Measurements from ENCODE around the gene COX6B2. TPM values are rescaled to one million over a fixed set of nuclear protein-coding genes. Genes with fewer than 3 reads are reported as not detected.

COX6B2 gene
- total RNA-seq, 1 experiment from 2014 or later = 0.80 TPM

GRCh38 chr19:55373306-55373992, 18.9 kb upstream of the COX6B2 start:
- H3K27ac ChIP-seq (ENCODE audit: low read length) = peak overlapping the region; percentile 6; the same call in 1 of the 2 replicates
- peak; percentile 1; the same call in 1 of the 2 replicates for ATAC-seq

GRCh38 chr19:55372316-55373081, 18.0 kb upstream of the COX6B2 start:
- no peak for TF ChIP-seq EZH2phosphoT487 (IDR thresholded peaks at IDR 0.05; ENCODE audit: borderline replicate concordance, low read length)
- no peak for TF ChIP-seq EZH2 (IDR thresholded peaks at IDR 0.05; ENCODE audit: low read length, unreplicated experiment)
- no peak for TF ChIP-seq CTCF (conservative IDR thresholded peaks at IDR 0.05; ENCODE audit: low read depth, low read length)
- H3K9me2 ChIP-seq (replicated peaks; ENCODE audit: low read length) = no peaks in the 10 kb centered on the region
- DNase-seq (peak; percentile 57), ATAC-seq (no peak)
- H3K27ac ChIP-seq (ENCODE audit: low read length) = no peak overlapping the region
- peaks cover 49% of the 10 kb centered on the region for H3K4me1 ChIP-seq (ENCODE audit: insufficient read depth, low read length)
- H3K4me2 ChIP-seq (ENCODE audit: low read length) = peak overlapping the region; percentile 25
- H3K9me3 ChIP-seq (ENCODE audit: low read length) = no peaks in the 10 kb centered on the region
- H3K36me3 ChIP-seq (ENCODE audit: low read depth, low read length) = no peaks in the 10 kb centered on the region
- intact Hi-C loops (cut with micrococcal nuclease) = loop anchor here (5.0 kb wide), 1 partner anchor 70 kb away; no protein-coding TSS in a partner anchor
- no peaks in the 10 kb centered on the region for H3K27me3 ChIP-seq (ENCODE audit: low read length)
- ChIA-PET POLR2A (ENCODE audit: unreplicated experiment) (interaction anchor here (0.6 kb wide), 1 partner anchor 34 kb away, joined by 3 read pairs; no protein-coding TSS in a partner anchor), CTCF (no interaction called here)
- H4K20me1 ChIP-seq (ENCODE audit: low read length) = no peaks in the 10 kb centered on the region
- no peak overlapping the region for H3K4me3 ChIP-seq (ENCODE audit: low read length)
- H3K9ac ChIP-seq (ENCODE audit: low read length) = no peak overlapping the region
- no peak overlapping the region for H2AFZ ChIP-seq (ENCODE audit: low read length)
- H3K79me2 ChIP-seq (ENCODE audit: low read length) = no peaks in the 10 kb centered on the region
- BruUV-seq (replicated peaks) = no TSS peak
- H3F3A ChIP-seq (ENCODE audit: low read length, unreplicated experiment) = peaks cover 5% of the 10 kb centered on the region

More at GRCh38 chr19:55373306-55373992, 18.9 kb upstream of the COX6B2 start:
- H3K9ac ChIP-seq (ENCODE audit: low read length) = no peak overlapping the region
- H3K4me3 ChIP-seq (ENCODE audit: low read length) = no peak overlapping the region
- H3K4me2 ChIP-seq (ENCODE audit: low read length) = peak overlapping the region; percentile 71
- H3K9me2 ChIP-seq (replicated peaks; ENCODE audit: low read length) = no peaks in the 10 kb centered on the region
- TF ChIP-seq EZH2 (IDR thresholded peaks at IDR 0.05; ENCODE audit: low read length, unreplicated experiment) = no peak
- TF ChIP-seq EZH2phosphoT487 (IDR thresholded peaks at IDR 0.05; ENCODE audit: borderline replicate concordance, low read length) = no peak
- no peak for TF ChIP-seq CTCF (conservative IDR thresholded peaks at IDR 0.05; ENCODE audit: low read depth, low read length)
- peaks cover 49% of the 10 kb centered on the region for H3K4me1 ChIP-seq (ENCODE audit: insufficient read depth, low read length)
- intact Hi-C loops (cut with micrococcal nuclease) = loop anchor here (5.0 kb wide), 1 partner anchor 71 kb away; no protein-coding TSS in a partner anchor
- no TSS peak for BruUV-seq (replicated peaks)
- H2AFZ ChIP-seq (ENCODE audit: low read length) = 0 out of 2 replicates have a peak overlapping the region, but pooled peaks have one; percentile 17
- H4K20me1 ChIP-seq (ENCODE audit: low read length) = no peaks in the 10 kb centered on the region
- H3K79me2 ChIP-seq (ENCODE audit: low read length) = no peaks in the 10 kb centered on the region
- ChIA-PET CTCF (interaction anchor here (1.0 kb wide), 1 partner anchor 10 kb away, joined by 5 read pairs; no protein-coding TSS in a partner anchor), POLR2A (ENCODE audit: unreplicated experiment) (no interaction called here)
- H3K36me3 ChIP-seq (ENCODE audit: low read depth, low read length) = no peaks in the 10 kb centered on the region
- peaks cover 5% of the 10 kb centered on the region for H3F3A ChIP-seq (ENCODE audit: low read length, unreplicated experiment)
- H3K27me3 ChIP-seq (ENCODE audit: low read length) = no peaks in the 10 kb centered on the region
- no peak for DNase-seq
- no peaks in the 10 kb centered on the region for H3K9me3 ChIP-seq (ENCODE audit: low read length)

Measured in PC-3 (cell line).